Measurements from ENCODE around the gene EFNB2. TPM values are rescaled to one million over a fixed set of nuclear protein-coding genes. Genes with fewer than 3 reads are reported as not detected.

EFNB2 gene
- total RNA-seq, 4 donors from 2014 or later: 10.0 to 20.2 (median 17.5) TPM

- intact Hi-C loops (cut with DNase I): no loop called here
- TF ChIP-seq POLR2AphosphoS5 (IDR thresholded peaks at IDR 0.05) (no peak), CTCF (IDR thresholded peaks at IDR 0.05) (no peak), EP300 (IDR thresholded peaks at IDR 0.05) (no peak), POLR2A (IDR thresholded peaks at IDR 0.05; ENCODE audit: low read depth) (no peak)
- Histone ChIP-seq H3K27me3 (no peaks in the 10 kb centered on the region), H3K4me3 (no peak overlapping the region), H3K9me3 (peaks cover 0 to 5% (median 1%) of the 10 kb centered on the region in 4 donors), H3K36me3 (no peaks in the 10 kb centered on the region), H3K4me1 (peaks cover 18 to 61% (median 56%) of the 10 kb centered on the region in 4 donors), H3K27ac (replicated peaks in 1 of 4) (peak overlapping the region in 3 of 4 donors; percentile 90 to 91 (median 90))
- WGBS: 58% methylated on average over 5 of the region's 5 CpGs
- no peak for DNase-seq (ENCODE audit: extremely low spot score)
These were observed 55.0 kb downstream of the EFNB2 start for GRCh38 chr13:106480351-106480910.

DNA sequence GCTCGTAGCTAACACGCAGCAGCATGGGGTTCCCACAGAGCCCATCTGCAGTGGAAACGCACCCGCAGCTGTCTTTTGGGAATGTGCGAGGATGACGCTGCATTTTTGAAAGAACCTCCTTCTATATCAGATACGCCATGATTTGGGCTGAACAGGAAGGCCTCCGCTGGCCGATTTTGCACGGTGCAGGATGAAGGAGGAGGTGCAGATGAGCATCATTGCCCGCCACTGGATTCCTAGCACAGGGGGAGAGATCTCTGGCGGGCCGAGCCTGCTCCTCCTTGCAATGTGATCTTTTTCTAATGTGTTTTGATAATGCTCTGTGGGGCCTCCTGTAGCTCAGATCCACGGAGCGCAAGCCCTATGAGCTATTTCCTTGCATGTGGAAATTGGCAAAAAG is 55.5 kb downstream of the EFNB2 start:
- TF ChIP-seq POLR2A (IDR thresholded peaks at IDR 0.05; ENCODE audit: low read depth) (no peak), POLR2AphosphoS5 (IDR thresholded peaks at IDR 0.05) (no peak), CTCF (IDR thresholded peaks at IDR 0.05) (no peak), EP300 (IDR thresholded peaks at IDR 0.05) (no peak)
- H3K36me3 ChIP-seq: no peaks in the 10 kb centered on the region
- intact Hi-C loops (cut with DNase I): no loop called here
- H3K4me1 ChIP-seq: peaks cover 13 to 56% (median 51%) of the 10 kb centered on the region in 4 donors
- H3K27me3 ChIP-seq: no peaks in the 10 kb centered on the region
- no peak overlapping the region for H3K4me3 ChIP-seq
- H3K27ac ChIP-seq (replicated peaks in 1 of 4): no peak overlapping the region
- H3K9me3 ChIP-seq: peaks cover 0 to 5% (median 1%) of the 10 kb centered on the region in 4 donors
- WGBS: 93% methylated on average over 15 of the region's 15 CpGs
- DNase-seq (ENCODE audit: extremely low spot score): no peak

DNA sequence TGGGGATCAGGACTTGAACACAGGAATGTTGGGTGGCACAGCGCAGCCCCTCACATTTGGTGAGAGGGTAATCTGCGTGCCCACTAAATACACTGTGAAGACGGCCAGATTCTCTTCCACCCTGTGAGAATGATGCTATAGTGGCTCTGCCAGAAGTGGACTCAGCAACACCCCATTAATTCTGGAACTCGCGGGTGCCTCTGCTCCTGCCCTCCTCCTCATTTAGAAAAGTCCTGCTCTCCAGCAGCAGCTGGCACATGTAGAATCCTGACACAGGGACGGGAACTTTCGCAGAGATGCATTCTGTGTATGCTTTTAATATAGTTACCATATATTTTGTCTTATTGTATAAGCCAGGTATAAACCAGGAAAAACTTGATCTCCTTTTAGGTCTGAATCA is 57.3 kb downstream of the EFNB2 start:
- no peak for DNase-seq (ENCODE audit: extremely low spot score)
- Histone ChIP-seq H3K27ac (replicated peaks in 1 of 4) (peak overlapping the region in 3 of 4 donors; percentile 15 to 55 (median 49)), H3K27me3 (no peaks in the 10 kb centered on the region), H3K4me1 (peaks cover 4 to 41% (median 34%) of the 10 kb centered on the region in 4 donors), H3K9me3 (peaks cover 0 to 5% (median 1%) of the 10 kb centered on the region in 4 donors), H3K4me3 (no peak overlapping the region), H3K36me3 (no peaks in the 10 kb centered on the region)
- intact Hi-C loops (cut with DNase I): no loop called here
- WGBS: 46% methylated on average over 6 of the region's 7 CpGs
- no peak for TF ChIP-seq EP300 (IDR thresholded peaks at IDR 0.05)
- no peak for TF ChIP-seq CTCF (IDR thresholded peaks at IDR 0.05)
- TF ChIP-seq POLR2AphosphoS5 (IDR thresholded peaks at IDR 0.05): peak in 1 of 2 donors; percentile 13

DNA sequence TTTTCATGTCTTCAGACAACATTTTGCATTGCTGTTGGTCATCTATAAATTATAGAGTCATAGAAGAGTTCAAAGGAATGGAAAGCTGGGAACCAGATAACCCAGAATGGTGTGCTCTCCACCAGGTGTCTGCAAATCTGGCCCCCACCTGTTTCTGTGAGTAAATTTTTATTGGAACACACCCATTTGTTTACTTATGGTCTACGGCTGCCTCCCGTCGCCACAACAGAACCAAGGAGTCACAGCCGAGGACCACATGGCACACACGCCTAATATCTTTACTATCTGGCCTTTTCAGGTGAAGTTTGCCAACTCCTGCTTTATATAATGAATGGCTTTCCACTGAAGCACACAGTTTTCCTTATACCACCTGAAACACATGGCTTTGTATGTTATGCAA is 58.2 kb downstream of the EFNB2 start:
- Histone ChIP-seq H3K9me3 (no peaks in the 10 kb centered on the region), H3K27ac (replicated peaks in 1 of 4) (peak overlapping the region in 1 of 4 donors; percentile 49), H3K36me3 (no peaks in the 10 kb centered on the region), H3K4me3 (no peak overlapping the region), H3K27me3 (no peaks in the 10 kb centered on the region), H3K4me1 (peaks cover 11 to 48% (median 39%) of the 10 kb centered on the region in 4 donors)
- no peak for DNase-seq (ENCODE audit: extremely low spot score)
- TF ChIP-seq EP300 (IDR thresholded peaks at IDR 0.05) (no peak), POLR2A (IDR thresholded peaks at IDR 0.05; ENCODE audit: low read depth) (no peak), CTCF (IDR thresholded peaks at IDR 0.05) (no peak), POLR2AphosphoS5 (IDR thresholded peaks at IDR 0.05) (no peak)
- WGBS: 98% methylated on average over 5 of the region's 5 CpGs
- intact Hi-C loops (cut with DNase I): no loop called here

DNA sequence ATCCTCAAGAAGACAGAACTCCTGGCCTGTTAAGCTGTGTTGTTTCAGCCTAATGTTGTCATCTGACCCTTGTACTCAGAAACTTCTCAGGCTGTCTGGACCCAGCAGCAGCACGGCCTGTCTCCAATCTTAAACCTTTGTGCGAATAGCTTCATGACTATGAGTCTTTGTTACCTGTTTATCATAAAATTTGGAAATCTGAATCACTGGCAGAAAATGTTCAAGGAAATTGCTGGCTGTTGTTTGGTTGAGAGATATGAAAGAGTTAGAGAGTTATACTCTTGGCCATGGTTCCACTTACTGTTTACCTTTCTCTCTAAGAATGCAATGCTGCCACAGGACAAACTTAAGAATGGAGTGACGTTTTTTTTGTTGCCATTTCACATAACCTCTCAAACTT is 59.6 kb downstream of the EFNB2 start:
- intact Hi-C loops (cut with DNase I): no loop called here
- 81% methylated on average over 3 of the region's 3 CpGs for WGBS

More for the DNA sequence above, 59.6 kb downstream of the EFNB2 start:
- TF ChIP-seq EP300 (IDR thresholded peaks at IDR 0.05): no peak
- no peak for TF ChIP-seq POLR2A (IDR thresholded peaks at IDR 0.05; ENCODE audit: low read depth)
- no peak for TF ChIP-seq CTCF (IDR thresholded peaks at IDR 0.05)
- TF ChIP-seq POLR2AphosphoS5 (IDR thresholded peaks at IDR 0.05): no peak
- Histone ChIP-seq H3K4me1 (peaks cover 11 to 40% (median 33%) of the 10 kb centered on the region in 4 donors), H3K4me3 (no peak overlapping the region), H3K36me3 (no peaks in the 10 kb centered on the region), H3K27ac (replicated peaks in 1 of 4) (no peak overlapping the region), H3K27me3 (no peaks in the 10 kb centered on the region), H3K9me3 (no peaks in the 10 kb centered on the region)
- no peak for DNase-seq (ENCODE audit: extremely low spot score)

Measured in esophagus muscularis mucosa (tissue), 4 donors.